HepG2 (cell line): ENCODE results near the gene JPH2. TPM values are rescaled to one million over a fixed set of nuclear protein-coding genes. Genes with fewer than 3 reads are reported as not detected.

Experiments
- ATAC-seq: fragments of 200-7000 bp; cut with Tn5 transposase; 3 replicates; pipeline ENCODE4 v1.9.1; 2020; ENCODE audit warnings: mild to moderate bottlenecking, moderate library complexity
- BruUV-seq: library from RNA; stranded (reverse); fragments of 400-500 nt; replicated peaks from 2 replicates; lab custom pipeline; 2021; lab: Mats Ljungman, UMichigan
- CTCF ChIA-PET: fragments of 300-600 bp; formaldehyde crosslinking; extraction: SDS; loops from one replicate; lab custom pipeline; 2021; ENCODE audit warnings: low total read pairs, inconsistent platforms, low intra/inter-chr PET ratio; lab: Yijun Ruan, JAX
- POLR2A ChIA-PET: fragments of 350-600 bp; sonication (Branson Sonifier 250); formaldehyde crosslinking; loops from one replicate; lab custom pipeline; 2020; ENCODE audit warnings: antibody characterized with exemption, inconsistent platforms; lab: Yijun Ruan, JAX
- DNase-seq: peaks from one replicate; pipeline ENCODE4 v3.0.0-alpha.2; 2015; ENCODE audit warnings: low spot score
- FAIRE-seq: peaks from 3 replicates; lab custom pipeline; 2011; peaks lifted over from hg19 to GRCh38; lab: Jason Lieb, UNC
- H2AFZ ChIP-seq: one replicate; pipeline ENCODE4 v1.6.1; 2011; ENCODE audit warnings: low read length, inconsistent platforms
- H3K27ac ChIP-seq: fragments of 300-600 bp; 3 replicates; pipeline ENCODE4 v1.8.0; 2011; ENCODE audit warnings: mixed run types, mild to moderate bottlenecking, mixed read lengths, low read length, inconsistent platforms; ENCODE audit not compliant: insufficient read depth; ENCODE audit errors: extremely low read length
- H3K27me3 ChIP-seq, 2 experiments: fragments of 200-600 bp in 1 of 2; 2 replicates in 1 of 2; 3 replicates in 1 of 2; pipeline versions ENCODE4 v1.6.0 to v1.8.0; 2011; ENCODE audit warnings: low read length in 2 of 2, mild to moderate bottlenecking in 2 of 2, moderate library complexity in 2 of 2, inconsistent platforms in 1 of 2; ENCODE audit not compliant: insufficient read depth in 2 of 2, control insufficient read depth in 1 of 2
- H3K36me3 ChIP-seq, 2 experiments: fragments of 200-600 bp in 1 of 2; replicated peaks in 1 of 2; 2 replicates in 1 of 2; 3 replicates in 1 of 2; pipeline versions ENCODE4 v1.5.1 to v1.8.0; 2011; ENCODE audit warnings: low read length in 2 of 2, inconsistent platforms in 1 of 2; ENCODE audit not compliant: insufficient read depth in 2 of 2, control insufficient read depth in 1 of 2
- H3K4me1 ChIP-seq: 2 replicates; pipeline ENCODE4 v1.5.1; 2012; ENCODE audit warnings: low read length, inconsistent platforms; ENCODE audit not compliant: insufficient read depth
- H3K4me2 ChIP-seq: 2 replicates; pipeline ENCODE4 v1.6.0; 2011; ENCODE audit warnings: low read depth, low read length, inconsistent platforms
- H3K4me3 ChIP-seq, 3 experiments: fragments of 200-600 bp in 1 of 3; sonication (generic), shearing (Covaris generic) in 1 of 3; replicated peaks in 1 of 3; 2 replicates each; pipeline ENCODE4 v1.5.1; 2011 to 2016; ENCODE audit warnings: low read length in 3 of 3, inconsistent platforms in 2 of 3, low read depth in 2 of 3, mild to moderate bottlenecking in 2 of 3, control low read depth in 1 of 3, mixed read lengths in 1 of 3; ENCODE audit not compliant: insufficient read depth in 1 of 3
- H3K79me2 ChIP-seq: one replicate; pipeline ENCODE4 v1.6.1; 2011; ENCODE audit warnings: low read length, inconsistent platforms; ENCODE audit not compliant: insufficient read depth
- H3K9ac ChIP-seq: 2 replicates; pipeline ENCODE4 v1.6.0; 2011; ENCODE audit warnings: mild to moderate bottlenecking, low read depth, low read length, inconsistent platforms; ENCODE audit not compliant: insufficient read depth
- H3K9me3 ChIP-seq: 2 replicates; pipeline ENCODE4 v1.5.1; 2012; ENCODE audit warnings: mild to moderate bottlenecking, low read length
- H4K20me1 ChIP-seq: 2 replicates; pipeline ENCODE4 v1.6.0; 2011; ENCODE audit warnings: inconsistent platforms, mild to moderate bottlenecking, low read length, moderate library complexity; ENCODE audit not compliant: insufficient read depth
- CSRNP2 ChIP-seq: sonication (generic); formaldehyde crosslinking; conservative IDR thresholded peaks from 2 replicates; pipeline ENCODE4 v1.8.0; 2022; ENCODE audit warnings: low read depth, missing genetic modification reagents
- KDM5B ChIP-seq: sonication (generic); formaldehyde crosslinking; IDR thresholded peaks from 2 replicates; pipeline ENCODE4 v1.4.0; 2020; ENCODE audit warnings: missing genetic modification reagents, mild to moderate bottlenecking, borderline replicate concordance
- MBNL3 ChIP-seq: fragments of 250-450 bp; sonication (Bioruptor Pico); conservative IDR thresholded peaks from 2 replicates; pipeline ENCODE4 v1.8.0; 2022; ENCODE audit warnings: mild to moderate bottlenecking, inconsistent platforms
- NFE2L1 ChIP-seq: sonication (generic); formaldehyde crosslinking; IDR thresholded peaks from 2 replicates; pipeline ENCODE4 v1.4.0; 2020; ENCODE audit warnings: missing genetic modification reagents, mild to moderate bottlenecking, borderline replicate concordance
- PTBP1 ChIP-seq: fragments of 200-400 bp; formaldehyde crosslinking; IDR thresholded peaks from 2 replicates; pipeline ENCODE4 v1.6.1; 2018; ENCODE audit warnings: low read length, low read depth; ENCODE audit not compliant: poor library complexity, severe bottlenecking
- SRY ChIP-seq: sonication (generic); formaldehyde crosslinking; IDR thresholded peaks from 2 replicates; pipeline ENCODE4 v1.8.0; 2022; ENCODE audit warnings: mild to moderate bottlenecking, missing genetic modification reagents
- ZMAT3 ChIP-seq: sonication (generic); formaldehyde crosslinking; conservative IDR thresholded peaks from 2 replicates; pipeline ENCODE4 v1.7.0; 2021; ENCODE audit warnings: missing genetic modification reagents
- ZSCAN22 ChIP-seq: sonication (generic); formaldehyde crosslinking; IDR thresholded peaks from 2 replicates; pipeline ENCODE4 v1.4.0; 2020; ENCODE audit warnings: mild to moderate bottlenecking, missing genetic modification reagents
- WGBS: methylation state at CpG from one replicate; pipeline ENCODE4 v1.1.6; 2017; ENCODE audit warnings: low lambda C conversion rate; 5-methylcytosine and 5-hydroxymethylcytosine counted together
- in situ Hi-C: cut with HindIII; loops from 2 replicates; pipeline ENCODE4 v1.10.0; 2017; ENCODE audit warnings: low pct_unique_long_range_greater_than_20kb; ENCODE audit not compliant: extremely low pct_ligation_motif_present
- intact Hi-C: fragments of 100-400 bp; cut with micrococcal nuclease; formaldehyde crosslinking; loops from one replicate; pipeline ENCODE4 v1.10.0; 2022; ENCODE audit not compliant: unreplicated experiment
- polyA plus RNA-seq, 8 experiments: library from polyadenylated mRNA; depleted of rRNA in 3 of 8; stranded (reverse) in 7 of 8; unstranded in 1 of 8; fragments of >200 nt; fragmentation: Illumina TruSeq in 4 of 8; extraction: Trizol in 4 of 8; gene quantifications; 2 replicates each; pipeline versions ENCODE4 v1.2.1 to v1.2.3, GENCODE V29; 2011 to 2016; ENCODE audit warnings: low read depth in 4 of 8, missing spikeins in 1 of 8, mixed read lengths in 1 of 8; ENCODE audit not compliant: insufficient read depth in 1 of 8
- total RNA-seq, 5 experiments: library from RNA; depleted of rRNA; stranded (reverse); fragments of >200 nt; fragmentation: Illumina TruSeq; extraction: Trizol; gene quantifications; 2 replicates each; pipeline ENCODE4 v1.2.3, GENCODE V29; 2016; ENCODE audit warnings: low read depth in 1 of 5
- TF ChIP-seq, protein P1 (sequence below): sonication (generic); formaldehyde crosslinking; IDR thresholded peaks from 2 replicates; pipeline ENCODE4 v1.4.0; 2020; ENCODE audit warnings: mild to moderate bottlenecking, missing genetic modification reagents, borderline replicate concordance
- TF ChIP-seq, protein P2 (sequence below): sonication (generic); formaldehyde crosslinking; conservative IDR thresholded peaks from 2 replicates; pipeline ENCODE4 v1.4.0; 2020; ENCODE audit warnings: missing genetic modification reagents
- TF ChIP-seq, protein P3 (sequence below): sonication (generic); formaldehyde crosslinking; IDR thresholded peaks from 2 replicates; pipeline ENCODE4 v1.4.0; 2020; ENCODE audit warnings: missing genetic modification reagents

The JPH2 gene
- total and polyA plus RNA-seq, 2 of the 13 experiments (the other 11 are each of a cell fraction or from before 2014, with no cell fraction given), result 0.42 TPM; not detected in 1

DNA sequence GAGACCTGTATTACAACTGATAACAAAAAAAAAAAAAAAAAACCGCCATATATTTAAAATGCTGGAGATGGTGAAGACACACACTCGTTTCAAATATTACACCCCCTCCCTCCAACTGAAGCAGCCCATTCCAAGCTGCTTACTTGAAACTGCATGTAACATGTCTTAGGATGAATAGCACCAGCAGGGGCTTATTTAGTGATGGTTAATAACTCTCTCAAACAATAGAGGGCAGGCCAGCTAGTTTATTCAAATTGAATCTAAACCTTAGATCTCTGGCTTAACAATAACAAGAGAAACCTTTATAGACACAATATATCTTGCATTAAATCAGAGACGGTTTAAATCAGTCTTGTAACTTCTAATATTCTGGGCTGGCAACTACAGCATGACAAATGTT, 9.3 kb upstream of the JPH2 start:
- in situ Hi-C loops (no loop called here), intact Hi-C loops (no loop called here)
- Histone ChIP-seq H3K4me3 (no peak overlapping the region), H3K4me2 (no peak overlapping the region), H3K9ac (no peak overlapping the region), H3K27ac (no peak overlapping the region), H2AFZ (no peak overlapping the region), H3K4me1 (no peaks in the 10 kb centered on the region), H3K9me3 (no peaks in the 10 kb centered on the region), H3K79me2 (peaks cover 18% of the 10 kb centered on the region), H4K20me1 (peaks cover 7% of the 10 kb centered on the region), H3K27me3 (no peaks in the 10 kb centered on the region), H3K36me3 (peaks cover 29 to 52% of the 10 kb centered on the region in 2 experiments)
- no TSS peak for BruUV-seq
- 88% methylated on average over 3 of the region's 3 CpGs for WGBS
- ATAC-seq (peak; percentile 39), FAIRE-seq (no peak), DNase-seq (no peak)
- ChIA-PET POLR2A (no interaction called here), CTCF (no interaction called here)
- TF ChIP-seq KDM5B (CRISPR knock-in tag), result no peak
- no peak for TF ChIP-seq NFE2L1 (CRISPR knock-in tag)
- TF ChIP-seq ZSCAN22 (CRISPR knock-in tag), result no peak
- no peak for TF ChIP-seq ZMAT3
- TF ChIP-seq, protein P1, sequence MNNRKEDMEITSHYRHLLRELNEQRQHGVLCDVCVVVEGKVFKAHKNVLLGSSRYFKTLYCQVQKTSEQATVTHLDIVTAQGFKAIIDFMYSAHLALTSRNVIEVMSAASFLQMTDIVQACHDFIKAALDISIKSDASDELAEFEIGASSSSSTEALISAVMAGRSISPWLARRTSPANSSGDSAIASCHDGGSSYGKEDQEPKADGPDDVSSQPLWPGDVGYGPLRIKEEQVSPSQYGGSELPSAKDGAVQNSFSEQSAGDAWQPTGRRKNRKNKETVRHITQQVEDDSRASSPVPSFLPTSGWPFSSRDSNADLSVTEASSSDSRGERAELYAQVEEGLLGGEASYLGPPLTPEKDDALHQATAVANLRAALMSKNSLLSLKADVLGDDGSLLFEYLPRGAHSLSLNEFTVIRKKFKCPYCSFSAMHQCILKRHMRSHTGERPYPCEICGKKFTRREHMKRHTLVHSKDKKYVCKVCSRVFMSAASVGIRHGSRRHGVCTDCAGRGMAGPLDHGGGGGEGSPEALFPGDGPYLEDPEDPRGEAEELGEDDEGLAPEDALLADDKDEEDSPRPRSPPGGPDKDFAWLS (CRISPR knock-in tag), result no peak
- no peak for TF ChIP-seq CSRNP2 (CRISPR knock-in tag)
- TF ChIP-seq, protein P2, sequence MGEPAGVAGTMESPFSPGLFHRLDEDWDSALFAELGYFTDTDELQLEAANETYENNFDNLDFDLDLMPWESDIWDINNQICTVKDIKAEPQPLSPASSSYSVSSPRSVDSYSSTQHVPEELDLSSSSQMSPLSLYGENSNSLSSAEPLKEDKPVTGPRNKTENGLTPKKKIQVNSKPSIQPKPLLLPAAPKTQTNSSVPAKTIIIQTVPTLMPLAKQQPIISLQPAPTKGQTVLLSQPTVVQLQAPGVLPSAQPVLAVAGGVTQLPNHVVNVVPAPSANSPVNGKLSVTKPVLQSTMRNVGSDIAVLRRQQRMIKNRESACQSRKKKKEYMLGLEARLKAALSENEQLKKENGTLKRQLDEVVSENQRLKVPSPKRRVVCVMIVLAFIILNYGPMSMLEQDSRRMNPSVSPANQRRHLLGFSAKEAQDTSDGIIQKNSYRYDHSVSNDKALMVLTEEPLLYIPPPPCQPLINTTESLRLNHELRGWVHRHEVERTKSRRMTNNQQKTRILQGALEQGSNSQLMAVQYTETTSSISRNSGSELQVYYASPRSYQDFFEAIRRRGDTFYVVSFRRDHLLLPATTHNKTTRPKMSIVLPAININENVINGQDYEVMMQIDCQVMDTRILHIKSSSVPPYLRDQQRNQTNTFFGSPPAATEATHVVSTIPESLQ (CRISPR knock-in tag), result no peak
- no peak for TF ChIP-seq MBNL3 (CRISPR knock-in tag)
- no peak for TF ChIP-seq SRY
- TF ChIP-seq PTBP1, result no peak
- TF ChIP-seq, protein P3, sequence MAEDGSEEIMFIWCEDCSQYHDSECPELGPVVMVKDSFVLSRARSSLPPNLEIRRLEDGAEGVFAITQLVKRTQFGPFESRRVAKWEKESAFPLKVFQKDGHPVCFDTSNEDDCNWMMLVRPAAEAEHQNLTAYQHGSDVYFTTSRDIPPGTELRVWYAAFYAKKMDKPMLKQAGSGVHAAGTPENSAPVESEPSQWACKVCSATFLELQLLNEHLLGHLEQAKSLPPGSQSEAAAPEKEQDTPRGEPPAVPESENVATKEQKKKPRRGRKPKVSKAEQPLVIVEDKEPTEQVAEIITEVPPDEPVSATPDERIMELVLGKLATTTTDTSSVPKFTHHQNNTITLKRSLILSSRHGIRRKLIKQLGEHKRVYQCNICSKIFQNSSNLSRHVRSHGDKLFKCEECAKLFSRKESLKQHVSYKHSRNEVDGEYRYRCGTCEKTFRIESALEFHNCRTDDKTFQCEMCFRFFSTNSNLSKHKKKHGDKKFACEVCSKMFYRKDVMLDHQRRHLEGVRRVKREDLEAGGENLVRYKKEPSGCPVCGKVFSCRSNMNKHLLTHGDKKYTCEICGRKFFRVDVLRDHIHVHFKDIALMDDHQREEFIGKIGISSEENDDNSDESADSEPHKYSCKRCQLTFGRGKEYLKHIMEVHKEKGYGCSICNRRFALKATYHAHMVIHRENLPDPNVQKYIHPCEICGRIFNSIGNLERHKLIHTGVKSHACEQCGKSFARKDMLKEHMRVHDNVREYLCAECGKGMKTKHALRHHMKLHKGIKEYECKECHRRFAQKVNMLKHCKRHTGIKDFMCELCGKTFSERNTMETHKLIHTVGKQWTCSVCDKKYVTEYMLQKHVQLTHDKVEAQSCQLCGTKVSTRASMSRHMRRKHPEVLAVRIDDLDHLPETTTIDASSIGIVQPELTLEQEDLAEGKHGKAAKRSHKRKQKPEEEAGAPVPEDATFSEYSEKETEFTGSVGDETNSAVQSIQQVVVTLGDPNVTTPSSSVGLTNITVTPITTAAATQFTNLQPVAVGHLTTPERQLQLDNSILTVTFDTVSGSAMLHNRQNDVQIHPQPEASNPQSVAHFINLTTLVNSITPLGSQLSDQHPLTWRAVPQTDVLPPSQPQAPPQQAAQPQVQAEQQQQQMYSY, result no peak
